GM23248 (cell line): ENCODE data around the gene KCNMA1.

Experiments
- EZH2 ChIP-seq: fragments of 200-600 bp; sonication (generic); IDR thresholded peaks from 2 replicates; pipeline ENCODE4 v1.6.1; 2018; ENCODE audit warnings: antibody characterized with exemption, mild to moderate bottlenecking; ENCODE audit not compliant: insufficient read depth, poor library complexity, severe bottlenecking
- EZH2phosphoT487 ChIP-seq: fragments of 200-600 bp; sonication (generic); IDR thresholded peaks from 2 replicates; pipeline ENCODE4 v1.6.1; 2018; ENCODE audit warnings: antibody characterized with exemption, moderate library complexity, mild to moderate bottlenecking, low read depth; ENCODE audit not compliant: insufficient read depth

GRCh38 chr10:77636967-77637531 is 559 bp downstream of the KCNMA1 start:
- no peak for TF ChIP-seq EZH2phosphoT487
- TF ChIP-seq EZH2: no peak
